Measurements from ENCODE around the gene AIG1. TPM values are rescaled to one million over a fixed set of nuclear protein-coding genes. Genes with fewer than 3 reads are reported as not detected.
A peak's percentile ranks its signal among the peaks of the same experiment; 100 is the strongest.
"Not testable (repeated sequence)": the region's sequence is repeated elsewhere in the genome, so short reads cannot be mapped to it uniquely, and the experiment has no call there.

Gene AIG1
- 35.6 TPM for total RNA-seq
- polyA plus RNA-seq = 30.7 TPM

GRCh38 chr6:143060806-143061596 lies at the start of gene AIG1:
TSS of gene AIG1 (plus strand) at chr6:143060889. CDS start at chr6:143060926, 37 bp downstream.
- Histone ChIP-seq H3K36me3 (ENCODE audit: insufficient read depth) (no peaks in the 10 kb centered on the region), H3K4me3 (ENCODE audit: low read depth, low read length) (peak within 1 kb of the TSS; percentile 92), H3K4me1 (ENCODE audit: insufficient read depth) (peaks cover 1% of the 10 kb centered on the region), H3K27ac (ENCODE audit: low read depth) (peak within 1 kb of the TSS; percentile 96)
- peak; percentile 11 for DNase-seq (ENCODE audit: extremely low spot score)
- WGBS = 8% methylated on average over 50 of the region's 50 CpGs

DNA sequence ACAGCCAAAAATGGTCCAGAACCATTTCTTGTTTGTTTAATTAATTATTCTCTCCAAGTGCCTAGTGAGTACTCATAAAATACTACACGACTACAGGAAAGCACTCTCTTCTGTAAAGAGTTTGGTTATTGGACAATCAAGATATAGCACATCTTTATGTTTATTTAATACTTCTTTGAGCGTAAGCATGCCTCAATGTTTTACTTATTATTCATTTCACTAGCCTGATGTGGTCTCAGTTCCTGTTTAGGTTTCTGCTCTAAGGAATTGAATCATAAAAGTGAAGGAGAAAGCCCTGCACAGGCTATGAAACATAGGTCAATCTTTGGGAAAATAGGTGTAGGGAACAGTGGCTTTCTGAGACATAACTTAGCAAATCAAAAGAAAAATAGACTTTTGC lies 45.9 kb upstream of the AIG1 start:
- WGBS = 52% methylated on average over 2 of the region's 2 CpGs
- no peaks in the 10 kb centered on the region for H3K4me1 ChIP-seq (ENCODE audit: insufficient read depth)
- H3K36me3 ChIP-seq (ENCODE audit: insufficient read depth) = no peaks in the 10 kb centered on the region
- no peak for DNase-seq (ENCODE audit: extremely low spot score)
- no peak overlapping the region for H3K27ac ChIP-seq (ENCODE audit: low read depth)
- H3K4me3 ChIP-seq (ENCODE audit: low read depth, low read length) = no peak overlapping the region

DNA sequence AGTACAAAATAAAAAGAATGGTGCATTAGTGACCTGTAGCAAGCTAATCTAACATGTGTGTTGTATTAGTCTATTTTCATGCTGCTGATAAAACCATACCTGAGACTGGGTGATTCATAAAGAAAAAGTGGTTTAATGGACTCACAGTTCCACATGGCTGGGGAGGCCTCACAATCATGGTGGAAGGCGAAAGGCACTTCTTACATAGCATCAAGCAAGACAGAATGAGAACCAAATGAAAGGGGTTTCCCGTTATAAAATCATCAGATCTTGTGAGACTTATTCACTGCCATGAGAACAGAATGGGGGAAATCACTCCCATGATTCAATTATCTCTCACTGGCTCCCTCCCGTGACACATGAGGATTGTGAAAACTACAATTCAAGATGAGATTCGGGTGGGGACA lies 45.4 kb upstream of the AIG1 start:
- no peaks in the 10 kb centered on the region for H3K36me3 ChIP-seq (ENCODE audit: insufficient read depth)
- no peak overlapping the region for H3K4me3 ChIP-seq (ENCODE audit: low read depth, low read length)
- no peak overlapping the region for H3K27ac ChIP-seq (ENCODE audit: low read depth)
- no peak for DNase-seq (ENCODE audit: extremely low spot score)
- no peaks in the 10 kb centered on the region for H3K4me1 ChIP-seq (ENCODE audit: insufficient read depth)
- 88% methylated on average over 4 of the region's 4 CpGs for WGBS

- 58% methylated on average over 5 of the region's 5 CpGs for WGBS
- no peaks in the 10 kb centered on the region for H3K36me3 ChIP-seq (ENCODE audit: insufficient read depth)
- no peak overlapping the region for H3K4me3 ChIP-seq (ENCODE audit: low read depth, low read length)
- H3K27ac ChIP-seq (ENCODE audit: low read depth) = no peak overlapping the region
- H3K4me1 ChIP-seq (ENCODE audit: insufficient read depth) = no peaks in the 10 kb centered on the region
- no peak for DNase-seq (ENCODE audit: extremely low spot score)
Measured at GRCh38 chr6:143018955-143019354, 41.7 kb upstream of the AIG1 start.

- WGBS = 61% methylated on average over 2 of the region's 2 CpGs
- not testable (repeated sequence) for H3K4me3 ChIP-seq (ENCODE audit: low read depth, low read length); DNase-seq (ENCODE audit: extremely low spot score); H3K36me3 ChIP-seq (ENCODE audit: insufficient read depth); H3K4me1 ChIP-seq (ENCODE audit: insufficient read depth); H3K27ac ChIP-seq (ENCODE audit: low read depth)
Measured at GRCh38 chr6:143020862-143021261, 39.8 kb upstream of the AIG1 start.

GRCh38 chr6:143021543-143021942 lies 39.1 kb upstream of the AIG1 start:
- H3K36me3 ChIP-seq (ENCODE audit: insufficient read depth) = no peaks in the 10 kb centered on the region
- H3K4me3 ChIP-seq (ENCODE audit: low read depth, low read length) = no peak overlapping the region
- DNase-seq (ENCODE audit: extremely low spot score) = no peak
- no peaks in the 10 kb centered on the region for H3K4me1 ChIP-seq (ENCODE audit: insufficient read depth)
- H3K27ac ChIP-seq (ENCODE audit: low read depth) = no peak overlapping the region
- WGBS = 95% methylated on average over 6 of the region's 6 CpGs

DNA sequence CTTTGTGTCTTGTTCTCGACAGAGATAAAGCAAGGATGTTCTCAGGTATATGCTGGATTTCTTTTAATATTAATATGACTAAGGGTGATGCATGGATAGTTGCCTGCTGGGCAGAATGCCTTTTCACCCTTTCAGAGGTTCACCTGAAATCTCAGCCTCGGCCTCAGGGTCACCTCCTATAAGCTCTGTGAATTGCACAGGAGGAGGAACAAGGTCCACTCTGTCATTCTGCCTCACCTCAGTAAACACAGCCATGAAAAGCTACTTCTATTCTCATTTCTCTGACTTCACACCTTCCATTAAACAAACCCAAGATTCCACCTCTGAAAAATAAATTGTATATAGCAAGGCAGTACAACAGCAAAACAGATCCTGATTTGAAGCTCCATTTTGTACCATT lies 38.1 kb upstream of the AIG1 start:
- WGBS = 72% methylated on average over 2 of the region's 2 CpGs
- Histone ChIP-seq H3K4me3 (ENCODE audit: low read depth, low read length) (no peak overlapping the region), H3K27ac (ENCODE audit: low read depth) (no peak overlapping the region), H3K36me3 (ENCODE audit: insufficient read depth) (no peaks in the 10 kb centered on the region), H3K4me1 (ENCODE audit: insufficient read depth) (no peaks in the 10 kb centered on the region)
- no peak for DNase-seq (ENCODE audit: extremely low spot score)

DNA sequence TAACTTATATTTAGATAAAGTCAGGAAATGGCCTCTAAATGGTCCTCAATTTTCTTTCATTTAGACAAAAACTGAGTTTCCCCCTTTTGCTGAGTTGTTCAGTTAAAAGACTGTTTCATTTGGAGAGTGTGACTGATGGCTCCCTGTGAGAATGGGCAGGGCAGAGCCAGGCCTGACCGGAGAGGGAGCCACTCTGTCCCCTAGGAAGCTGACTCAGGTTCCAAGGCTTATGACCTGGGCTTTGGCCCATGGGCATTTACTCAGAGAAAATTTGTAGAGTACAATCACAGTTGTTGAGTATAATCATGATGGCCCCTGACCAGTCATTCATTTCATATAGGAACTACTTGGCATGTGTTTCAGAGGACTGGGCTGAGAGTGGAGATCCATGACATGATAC lies 37.0 kb upstream of the AIG1 start:
- Histone ChIP-seq H3K4me1 (ENCODE audit: insufficient read depth) (no peaks in the 10 kb centered on the region), H3K27ac (ENCODE audit: low read depth) (no peak overlapping the region), H3K36me3 (ENCODE audit: insufficient read depth) (no peaks in the 10 kb centered on the region), H3K4me3 (ENCODE audit: low read depth, low read length) (no peak overlapping the region)
- 76% methylated on average over 1 of the region's 1 CpG for WGBS
- no peak for DNase-seq (ENCODE audit: extremely low spot score)

- no peak for DNase-seq (ENCODE audit: extremely low spot score)
- Histone ChIP-seq H3K36me3 (ENCODE audit: insufficient read depth) (no peaks in the 10 kb centered on the region), H3K27ac (ENCODE audit: low read depth) (no peak overlapping the region), H3K4me1 (ENCODE audit: insufficient read depth) (no peaks in the 10 kb centered on the region), H3K4me3 (ENCODE audit: low read depth, low read length) (no peak overlapping the region)
Measured at GRCh38 chr6:143024977-143025376, 35.7 kb upstream of the AIG1 start.

DNA sequence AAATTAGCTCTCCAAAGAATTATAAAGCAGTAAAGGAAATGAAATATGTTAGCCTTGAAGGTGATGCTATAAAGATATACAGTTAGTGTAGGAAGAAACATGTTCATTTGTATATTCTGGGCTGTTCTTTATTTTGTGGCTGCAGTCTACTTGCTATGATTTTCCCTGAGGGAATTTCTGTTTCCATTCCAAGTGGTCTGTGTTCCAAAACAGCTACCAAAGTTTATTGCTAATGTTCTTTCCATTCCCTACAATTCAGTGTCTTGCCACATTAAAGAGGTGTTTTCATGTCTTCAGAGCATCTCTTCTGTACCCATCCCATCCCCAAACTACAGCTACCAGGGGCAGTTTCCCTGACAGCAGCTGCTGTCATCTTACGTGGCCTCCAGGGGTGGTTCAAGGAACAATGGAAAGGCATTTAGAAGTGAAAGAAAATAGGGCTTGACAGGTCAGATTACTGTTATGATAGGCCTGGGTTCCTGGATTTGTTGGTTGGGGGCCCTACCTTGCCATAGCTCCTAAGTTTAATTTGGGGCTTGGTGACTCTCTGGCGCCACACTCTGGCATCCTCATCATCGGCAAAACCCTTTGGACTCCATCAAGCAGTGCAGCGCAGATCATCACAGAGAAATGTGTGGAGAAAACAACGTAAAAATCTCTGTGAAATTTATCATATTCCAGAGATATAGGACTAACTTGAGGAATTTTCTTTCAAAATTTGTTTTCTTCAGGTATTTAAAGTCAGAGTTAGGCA lies 33.8 kb upstream of the AIG1 start:
- 64% methylated on average over 5 of the region's 5 CpGs for WGBS
- no peak for DNase-seq (ENCODE audit: extremely low spot score)
- H3K36me3 ChIP-seq (ENCODE audit: insufficient read depth) = no peaks in the 10 kb centered on the region
- no peak overlapping the region for H3K4me3 ChIP-seq (ENCODE audit: low read depth, low read length)
- H3K4me1 ChIP-seq (ENCODE audit: insufficient read depth) = no peaks in the 10 kb centered on the region
- H3K27ac ChIP-seq (ENCODE audit: low read depth) = no peak overlapping the region

GRCh38 chr6:143034689-143035334 lies 25.9 kb upstream of the AIG1 start:
- Histone ChIP-seq H3K27ac (ENCODE audit: low read depth) (no peak overlapping the region), H3K4me3 (ENCODE audit: low read depth, low read length) (no peak overlapping the region), H3K36me3 (ENCODE audit: insufficient read depth) (no peaks in the 10 kb centered on the region), H3K4me1 (ENCODE audit: insufficient read depth) (no peaks in the 10 kb centered on the region)
- WGBS = 77% methylated on average over 9 of the region's 9 CpGs
- no peak for DNase-seq (ENCODE audit: extremely low spot score)

GRCh38 chr6:143037470-143037869 lies 23.2 kb upstream of the AIG1 start:
- 47% methylated on average over 2 of the region's 2 CpGs for WGBS
- Histone ChIP-seq H3K4me3 (ENCODE audit: low read depth, low read length) (no peak overlapping the region), H3K4me1 (ENCODE audit: insufficient read depth) (no peaks in the 10 kb centered on the region), H3K27ac (ENCODE audit: low read depth) (no peak overlapping the region), H3K36me3 (ENCODE audit: insufficient read depth) (no peaks in the 10 kb centered on the region)
- DNase-seq (ENCODE audit: extremely low spot score) = no peak

DNA sequence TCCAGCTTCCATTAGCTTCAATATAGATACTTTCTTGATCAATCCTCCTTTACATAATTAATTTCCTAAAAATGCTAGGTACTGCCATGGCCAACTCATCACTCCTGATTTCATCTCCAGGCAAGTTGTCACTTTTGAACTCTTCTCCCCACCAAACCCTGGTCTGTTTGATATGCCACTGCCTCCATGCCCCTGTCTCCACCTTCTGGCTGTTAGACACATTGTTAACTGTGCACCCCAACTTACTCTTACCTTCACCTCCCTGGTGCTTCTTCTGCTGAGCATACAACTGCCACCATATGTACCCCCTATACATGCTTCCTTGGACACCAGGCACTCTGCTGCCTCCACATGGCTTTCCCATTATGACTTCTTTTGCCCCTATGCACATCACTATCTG lies 21.9 kb upstream of the AIG1 start:
- no peak overlapping the region for H3K4me3 ChIP-seq (ENCODE audit: low read depth, low read length)
- DNase-seq (ENCODE audit: extremely low spot score) = no peak

DNA sequence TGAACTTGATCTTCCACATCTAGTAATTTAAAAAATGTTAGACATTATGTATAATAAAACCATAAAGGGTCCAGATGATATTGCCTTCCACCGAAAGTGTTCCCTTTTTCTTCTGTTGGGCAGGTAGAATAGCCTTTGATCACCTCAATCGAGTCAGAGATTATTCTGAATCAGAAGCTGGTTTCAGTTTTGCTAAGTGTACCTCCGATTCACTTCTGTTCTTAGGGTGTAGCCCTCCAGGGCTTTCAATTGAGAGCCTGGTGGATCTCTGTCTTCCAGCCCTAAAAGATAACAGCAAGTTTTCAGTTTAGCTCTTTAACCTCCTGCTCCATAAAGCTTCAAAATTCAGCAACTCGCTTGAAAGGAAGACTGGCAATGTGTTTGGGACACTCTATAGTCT lies 21.1 kb upstream of the AIG1 start:
- 85% methylated on average over 4 of the region's 4 CpGs for WGBS
- no peaks in the 10 kb centered on the region for H3K4me1 ChIP-seq (ENCODE audit: insufficient read depth)
- no peaks in the 10 kb centered on the region for H3K36me3 ChIP-seq (ENCODE audit: insufficient read depth)
- H3K27ac ChIP-seq (ENCODE audit: low read depth) = no peak overlapping the region
- DNase-seq (ENCODE audit: extremely low spot score) = no peak
- H3K4me3 ChIP-seq (ENCODE audit: low read depth, low read length) = no peak overlapping the region

More for the DNA sequence above, 21.9 kb upstream of the AIG1 start:
- Histone ChIP-seq H3K36me3 (ENCODE audit: insufficient read depth) (no peaks in the 10 kb centered on the region), H3K27ac (ENCODE audit: low read depth) (no peak overlapping the region), H3K4me1 (ENCODE audit: insufficient read depth) (no peaks in the 10 kb centered on the region)

Data from urinary bladder (tissue), 4 donors.